ENCODE measurements around the gene PFDN5.
A peak's percentile ranks its signal among the peaks of the same experiment; 100 is the strongest.
"Not testable (repeated sequence)": the region's sequence is repeated elsewhere in the genome, so short reads cannot be mapped to it uniquely, and the experiment has no call there.

PFDN5 gene

DNA sequence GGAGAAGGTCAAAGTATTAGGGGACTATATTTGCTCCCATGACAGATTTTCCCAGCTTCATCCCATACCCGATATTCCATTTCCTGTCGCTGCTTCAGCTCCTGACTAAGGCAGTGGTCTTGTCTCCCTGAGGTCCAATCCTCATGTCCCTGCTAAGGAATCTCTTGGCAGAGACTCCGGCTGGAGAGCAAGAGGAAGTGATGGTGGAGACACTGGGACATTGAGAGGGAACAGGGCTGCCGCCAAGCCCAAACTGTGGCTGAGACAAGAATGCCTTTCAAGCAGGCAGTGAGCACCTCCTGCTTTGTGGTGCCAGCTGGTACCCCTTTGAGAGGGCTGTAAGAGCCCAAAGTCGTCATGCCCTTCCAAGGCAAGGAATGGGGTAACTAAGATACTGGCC, 35.3 kb downstream of the PFDN5 start:
- no peak for DNase-seq

DNA sequence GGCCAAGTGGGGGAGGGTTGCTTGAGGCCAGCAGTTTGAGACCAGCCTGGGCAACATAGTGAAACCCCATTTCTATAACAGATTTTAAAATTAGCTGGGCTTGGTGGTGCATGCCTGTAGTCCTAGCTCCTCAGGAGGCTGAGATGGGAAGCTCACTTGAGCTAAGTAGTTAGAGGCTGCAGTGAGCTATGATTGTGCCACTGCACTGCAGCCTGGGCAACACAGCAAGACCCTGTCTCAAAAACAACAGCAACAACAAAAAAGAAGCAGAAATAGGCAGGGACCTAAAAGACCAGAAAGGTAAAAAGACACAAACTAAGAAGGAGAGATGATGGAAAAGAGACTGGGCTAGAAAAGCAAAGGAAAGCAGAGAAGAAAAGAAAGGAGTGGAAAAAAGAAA, 37.0 kb downstream of the PFDN5 start:
- not testable (repeated sequence) for DNase-seq

GRCh38 chr12:53332744-53333143, 37.4 kb downstream of the PFDN5 start:
- no peak for DNase-seq

GRCh38 chr12:53333289-53333688, 37.9 kb downstream of the PFDN5 start:
- no peak for DNase-seq

GRCh38 chr12:53333845-53334244, 38.5 kb downstream of the PFDN5 start:
- DNase-seq, result no peak

- DNase-seq, result no peak
These were observed 39.5 kb downstream of the PFDN5 start for GRCh38 chr12:53334822-53335221.

- no peak for DNase-seq
These were observed 40.9 kb downstream of the PFDN5 start, which contains the start of gene SP7 for GRCh38 chr12:53336181-53336681. Gene SP7, minus strand, starts transcription at chr12:53336354. Its CDS starts 708 bp downstream, at chr12:53335646.

DNA sequence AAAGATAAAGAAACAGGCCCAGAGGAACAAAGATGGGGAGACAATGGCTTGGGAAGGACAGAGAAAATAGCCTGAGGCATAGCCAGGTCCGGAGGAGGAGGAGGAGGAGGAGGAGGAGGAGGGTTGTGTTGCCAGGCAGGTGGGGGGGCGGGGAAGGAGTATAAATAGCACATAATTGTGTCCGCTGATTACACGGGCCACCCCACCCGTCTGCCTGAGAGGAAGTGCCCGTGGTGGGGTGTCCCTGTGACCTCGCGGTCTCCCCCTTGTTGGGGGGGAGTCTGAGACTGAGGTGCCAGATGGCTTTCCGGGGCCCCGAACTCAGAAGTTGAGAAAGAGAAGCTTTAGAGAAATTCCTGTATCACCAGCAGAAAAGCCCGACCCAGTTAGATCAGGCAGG, 42.7 kb downstream of the PFDN5 start:
- DNase-seq, result no peak

DNA sequence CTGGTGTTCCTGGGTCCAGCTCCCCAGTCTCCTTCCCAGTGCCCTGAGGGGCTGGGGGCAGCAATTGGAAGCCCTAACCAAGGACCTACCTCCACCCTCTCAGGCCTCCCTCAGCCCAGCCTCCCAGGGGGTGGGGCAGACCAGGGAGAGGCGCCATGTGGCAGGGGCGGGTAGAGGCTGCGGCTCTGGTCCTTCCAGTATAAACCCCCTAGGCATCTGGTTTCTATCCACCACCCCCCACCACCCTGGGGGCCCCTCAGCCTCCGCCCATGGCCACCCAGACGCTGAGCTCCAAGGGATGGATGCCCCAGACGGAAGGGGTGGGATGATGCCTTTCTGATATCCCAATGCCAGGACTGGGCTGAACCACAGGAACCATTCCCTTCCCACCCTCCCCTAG, 43.6 kb downstream of the PFDN5 start:
- DNase-seq, result no peak

DNA sequence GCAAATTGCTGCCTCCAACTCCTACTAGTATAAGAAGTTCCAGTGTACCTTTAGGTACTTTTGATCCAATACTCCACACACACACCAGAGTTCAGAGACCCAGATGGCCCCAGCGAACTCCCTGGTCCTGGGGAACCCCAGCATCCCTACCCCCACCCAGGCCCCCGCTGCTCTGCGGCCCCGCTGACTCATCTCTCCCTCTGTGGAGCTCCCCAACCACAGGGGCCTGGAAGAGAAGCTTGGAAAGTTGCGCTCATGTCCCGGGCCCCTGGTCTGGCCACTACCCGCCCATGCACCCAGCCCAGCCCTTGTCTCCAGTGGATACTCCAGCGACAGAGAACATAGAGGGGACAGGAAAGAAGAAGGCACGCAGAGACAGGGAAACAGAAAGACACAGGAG, 45.1 kb downstream of the PFDN5 start:
- DNase-seq, result no peak

- DNase-seq, result no peak
These were observed 48.1 kb downstream of the PFDN5 start for GRCh38 chr12:53343449-53343848.

DNA sequence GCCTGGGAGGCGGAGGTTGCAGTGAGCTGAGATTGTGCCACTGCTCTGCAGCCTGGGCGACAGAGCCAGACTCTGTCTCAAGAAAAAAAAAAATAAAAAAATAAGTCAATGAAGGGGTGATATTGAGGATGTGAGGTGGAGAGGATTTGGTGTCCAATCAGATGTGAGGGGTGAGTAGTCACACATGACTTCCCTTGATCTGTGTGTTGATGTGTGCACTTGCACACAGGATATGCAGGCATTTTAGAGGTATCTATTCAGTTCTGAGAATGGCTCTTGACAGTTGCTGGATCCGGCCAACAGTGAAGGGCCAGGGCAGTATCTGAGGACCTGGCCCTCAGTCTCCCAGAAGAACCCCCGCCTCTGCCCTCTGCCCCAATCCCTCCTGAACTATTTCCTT, 48.6 kb downstream of the PFDN5 start:
- no peak for DNase-seq

DNA sequence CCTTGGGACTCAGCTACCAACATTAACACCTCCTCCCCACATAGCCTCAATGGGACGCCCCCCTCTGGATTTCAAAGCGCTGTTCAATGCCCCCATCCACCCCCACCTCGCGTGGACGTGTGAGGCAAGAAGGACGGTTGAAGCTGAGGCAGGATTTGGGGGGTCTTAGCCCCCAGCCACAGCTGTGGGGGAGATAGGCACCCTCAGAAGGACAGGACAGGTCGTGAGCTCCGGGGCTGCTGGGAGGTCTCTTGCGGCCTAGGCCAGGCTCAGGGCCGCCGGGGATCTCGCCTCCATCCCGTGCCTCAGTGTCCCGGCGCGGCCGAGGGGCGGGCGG, 49.1 kb downstream of the PFDN5 start:
- no peak for DNase-seq

DNA sequence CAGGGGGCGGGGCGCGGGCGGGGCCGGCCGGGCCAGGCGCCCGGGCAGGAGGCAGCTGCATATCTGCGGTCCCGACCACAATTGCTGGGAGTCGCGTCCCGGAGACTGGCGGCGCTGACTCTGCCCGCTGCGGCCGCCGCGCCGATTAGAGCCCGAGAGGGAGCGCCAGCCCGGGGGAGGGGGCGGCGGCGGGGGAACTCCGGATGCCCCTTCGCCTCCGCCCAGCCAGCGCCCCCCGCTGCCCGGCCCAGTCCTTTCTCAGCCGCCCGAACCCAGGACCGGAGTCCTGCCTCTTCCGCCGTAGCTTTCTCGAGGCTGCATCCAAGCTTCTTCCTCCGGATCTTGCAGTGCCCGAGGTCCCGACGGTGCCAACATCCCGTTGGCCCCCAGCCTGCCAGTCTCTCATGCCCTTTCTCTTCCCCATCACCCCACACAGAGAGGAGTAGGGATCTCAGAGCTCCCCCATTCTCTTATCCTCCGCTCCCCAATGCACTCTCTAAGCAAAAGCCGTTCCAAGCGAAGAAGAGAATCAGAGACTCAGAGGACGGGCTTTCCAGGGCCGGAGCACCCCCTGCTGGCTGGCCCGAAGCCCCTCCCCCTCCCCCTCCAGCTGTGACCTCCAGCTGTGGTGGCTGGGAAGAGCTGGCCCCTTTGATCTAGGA, 49.6 kb downstream of the PFDN5 start:
- DNase-seq, result peak; percentile 71

- DNase-seq, result no peak
These were observed 50.3 kb downstream of the PFDN5 start for GRCh38 chr12:53345486-53346188.

DNA sequence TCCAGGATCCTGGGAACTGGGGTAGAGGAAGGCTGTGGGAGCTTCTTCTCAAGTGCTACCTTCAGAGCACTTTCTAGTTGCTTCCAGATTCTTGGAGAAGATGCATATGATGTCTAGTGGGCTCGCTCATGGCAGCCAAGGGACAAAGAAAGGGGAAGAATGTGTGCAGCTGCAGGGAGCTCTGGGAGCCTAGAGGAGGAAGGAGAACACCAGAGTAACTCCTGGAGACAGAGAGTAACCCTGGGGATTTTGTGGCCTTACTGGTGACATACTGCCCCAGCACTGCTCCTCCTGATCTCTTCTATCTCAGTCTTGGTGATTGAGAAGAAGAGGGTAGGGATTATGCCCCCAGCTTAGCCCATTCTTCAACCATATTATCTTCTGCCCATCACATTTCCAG, 51.1 kb downstream of the PFDN5 start:
- DNase-seq, result no peak

DNA sequence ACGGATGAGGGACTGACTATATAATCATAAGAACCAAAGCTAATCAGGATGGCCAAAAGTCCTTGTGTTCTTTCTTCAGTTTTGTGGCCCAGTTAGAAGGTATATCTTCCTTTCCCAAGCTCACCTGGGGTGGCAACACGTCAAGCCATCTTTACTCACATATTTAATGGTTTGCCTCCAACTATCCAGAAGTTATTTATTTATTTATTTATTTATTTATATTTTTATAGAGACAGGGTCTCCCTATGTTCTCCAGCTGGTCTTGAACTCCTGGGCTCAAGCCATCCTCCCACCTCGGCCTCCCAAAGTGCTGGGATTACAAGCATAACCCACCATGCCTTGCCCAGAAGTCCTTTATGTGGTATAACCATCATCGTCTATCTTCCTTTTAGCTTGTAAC, 52.6 kb downstream of the PFDN5 start:
- DNase-seq, result no peak
